Breast epithelium (tissue), 4 donors: ENCODE data around the gene ARG1. TPM values are rescaled to one million over a fixed set of nuclear protein-coding genes. Genes with fewer than 3 reads are reported as not detected.

ENCODE experiments used
- DNase-seq, 2 donors: peaks; one replicate each; pipeline ENCODE4 v3.0.0-alpha.2; 2019; ENCODE audit warnings: low spot score in 2 of 2
- H3K27ac ChIP-seq, 2 donors: fragments of 200-600 bp; sonication (generic) in 1 of 2; one replicate each; pipeline ENCODE4 v1.5.1; 2016 to 2019; ENCODE audit warnings: mild to moderate bottlenecking in 1 of 2
- H3K27me3 ChIP-seq, 2 donors: fragments of 200-600 bp; sonication (generic) in 1 of 2; one replicate each; pipeline versions ENCODE4 v1.5.1 to v1.6.0; 2017 to 2019; ENCODE audit warnings: control low read depth in 1 of 2, mild to moderate bottlenecking in 1 of 2
- H3K36me3 ChIP-seq: fragments of 200-600 bp; one replicate; pipeline ENCODE4 v1.5.1; 2019
- H3K4me1 ChIP-seq, 2 donors: fragments of 200-600 bp; sonication (generic); one replicate each; pipeline ENCODE4 v1.5.1; 2016 to 2019; ENCODE audit warnings: control low read depth in 1 of 2
- H3K4me3 ChIP-seq, 3 donors: fragments of 200-600 bp; sonication (generic); 1 replicate in 2 of 3; 2 replicates in 1 of 3; pipeline ENCODE4 v1.5.1; 2016 to 2019; ENCODE audit warnings: mild to moderate bottlenecking in 3 of 3, moderate library complexity in 2 of 3
- H3K9me3 ChIP-seq, 2 donors: fragments of 200-600 bp; sonication (generic) in 1 of 2; one replicate each; pipeline ENCODE4 v1.5.1; 2016 to 2019; ENCODE audit warnings: control low read depth in 1 of 2
- POLR2A ChIP-seq: fragments of 450-650 bp; IDR thresholded peaks from one replicate; pipeline ENCODE4 v1.6.1; 2016; ENCODE audit warnings: antibody characterized with exemption, mild to moderate bottlenecking, moderate library complexity
- POLR2AphosphoS5 ChIP-seq, 3 donors: sonication (generic); formaldehyde crosslinking; IDR thresholded peaks; one replicate each; pipeline ENCODE4 v1.6.1; 2017; ENCODE audit warnings: antibody characterized with exemption in 3 of 3
- intact Hi-C: fragments of 100-400 bp; cut with DNase I; formaldehyde crosslinking; loops from one replicate; pipeline ENCODE4 v1.15.1; 2023; ENCODE audit warnings: low total_unique reads
- total RNA-seq, 3 donors: library from RNA; depleted of rRNA; stranded (reverse); fragments of >200 nt; gene quantifications; one replicate each; pipeline ENCODE4 v1.1.0, GENCODE V29; 2016
- TF ChIP-seq, protein P1 (sequence below), 3 donors: fragments of 450-650 bp; IDR thresholded peaks; one replicate each; pipeline ENCODE4 v1.5.1; 2016 to 2017; ENCODE audit warnings: antibody characterized with exemption in 3 of 3, mild to moderate bottlenecking in 3 of 3, moderate library complexity in 3 of 3

ARG1 gene
- total RNA-seq, 3 donors from 2014 or later: 0.29 TPM; not detected in 2

DNA sequence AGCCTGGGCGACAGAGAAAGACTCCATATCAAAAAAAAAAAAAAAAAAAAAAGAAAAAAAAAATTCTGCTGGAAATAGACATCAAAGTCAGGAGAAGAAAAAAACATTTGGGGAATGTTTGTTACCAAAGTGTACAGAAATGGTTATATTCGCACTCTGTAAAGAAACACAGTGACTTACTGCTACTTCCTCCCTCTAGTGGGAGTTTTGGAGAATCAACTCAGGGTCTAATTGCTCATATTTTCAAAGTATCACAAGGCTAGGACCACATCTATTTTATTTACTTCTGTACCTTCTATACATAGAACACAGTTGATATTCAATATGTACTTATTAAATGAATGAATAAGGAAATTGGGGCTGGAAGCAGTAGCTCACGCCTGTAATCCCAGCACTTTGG lies 24.4 kb downstream of the ARG1 start:
- TF ChIP-seq POLR2A: no peak
- TF ChIP-seq, protein P1, sequence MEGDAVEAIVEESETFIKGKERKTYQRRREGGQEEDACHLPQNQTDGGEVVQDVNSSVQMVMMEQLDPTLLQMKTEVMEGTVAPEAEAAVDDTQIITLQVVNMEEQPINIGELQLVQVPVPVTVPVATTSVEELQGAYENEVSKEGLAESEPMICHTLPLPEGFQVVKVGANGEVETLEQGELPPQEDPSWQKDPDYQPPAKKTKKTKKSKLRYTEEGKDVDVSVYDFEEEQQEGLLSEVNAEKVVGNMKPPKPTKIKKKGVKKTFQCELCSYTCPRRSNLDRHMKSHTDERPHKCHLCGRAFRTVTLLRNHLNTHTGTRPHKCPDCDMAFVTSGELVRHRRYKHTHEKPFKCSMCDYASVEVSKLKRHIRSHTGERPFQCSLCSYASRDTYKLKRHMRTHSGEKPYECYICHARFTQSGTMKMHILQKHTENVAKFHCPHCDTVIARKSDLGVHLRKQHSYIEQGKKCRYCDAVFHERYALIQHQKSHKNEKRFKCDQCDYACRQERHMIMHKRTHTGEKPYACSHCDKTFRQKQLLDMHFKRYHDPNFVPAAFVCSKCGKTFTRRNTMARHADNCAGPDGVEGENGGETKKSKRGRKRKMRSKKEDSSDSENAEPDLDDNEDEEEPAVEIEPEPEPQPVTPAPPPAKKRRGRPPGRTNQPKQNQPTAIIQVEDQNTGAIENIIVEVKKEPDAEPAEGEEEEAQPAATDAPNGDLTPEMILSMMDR (IDR thresholded peaks at IDR 0.05): no peak
- no peak for TF ChIP-seq POLR2AphosphoS5 (IDR thresholded peaks at IDR 0.05)
- Histone ChIP-seq H3K9me3 (no peaks in the 10 kb centered on the region), H3K27me3 (no peaks in the 10 kb centered on the region), H3K4me3 (no peak overlapping the region), H3K4me1 (no peaks in the 10 kb centered on the region), H3K36me3 (peaks cover 11% of the 10 kb centered on the region), H3K27ac (no peak overlapping the region)
- DNase-seq: no peak
- intact Hi-C loops: no loop called here

DNA sequence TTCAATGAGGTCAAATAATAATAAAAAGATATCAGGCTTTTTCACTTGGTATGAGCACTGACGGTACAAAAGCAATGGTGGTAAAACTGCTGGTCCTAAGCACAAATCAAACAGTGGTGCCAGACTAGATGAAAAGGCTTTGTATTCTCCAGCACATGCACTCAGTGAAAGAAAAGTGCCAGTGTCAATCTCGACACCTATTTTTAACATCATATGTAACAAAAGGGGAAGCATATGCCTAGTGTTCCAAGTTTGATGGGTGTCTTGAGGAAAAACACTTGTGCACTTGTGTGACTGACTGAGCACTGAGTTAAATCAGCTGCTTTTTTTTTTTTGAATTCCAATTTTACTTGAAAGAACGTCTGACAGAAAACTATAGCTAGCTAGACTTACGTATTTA lies 27.7 kb downstream of the ARG1 start:
- Histone ChIP-seq H3K4me1 (no peaks in the 10 kb centered on the region), H3K4me3 (no peak overlapping the region), H3K9me3 (no peaks in the 10 kb centered on the region), H3K36me3 (peaks cover 11% of the 10 kb centered on the region), H3K27me3 (no peaks in the 10 kb centered on the region), H3K27ac (no peak overlapping the region)
- TF ChIP-seq POLR2A (no peak), POLR2AphosphoS5 (IDR thresholded peaks at IDR 0.05) (no peak)
- TF ChIP-seq, protein P1 (IDR thresholded peaks at IDR 0.05): no peak
- DNase-seq: no peak
- intact Hi-C loops: no loop called here

DNA sequence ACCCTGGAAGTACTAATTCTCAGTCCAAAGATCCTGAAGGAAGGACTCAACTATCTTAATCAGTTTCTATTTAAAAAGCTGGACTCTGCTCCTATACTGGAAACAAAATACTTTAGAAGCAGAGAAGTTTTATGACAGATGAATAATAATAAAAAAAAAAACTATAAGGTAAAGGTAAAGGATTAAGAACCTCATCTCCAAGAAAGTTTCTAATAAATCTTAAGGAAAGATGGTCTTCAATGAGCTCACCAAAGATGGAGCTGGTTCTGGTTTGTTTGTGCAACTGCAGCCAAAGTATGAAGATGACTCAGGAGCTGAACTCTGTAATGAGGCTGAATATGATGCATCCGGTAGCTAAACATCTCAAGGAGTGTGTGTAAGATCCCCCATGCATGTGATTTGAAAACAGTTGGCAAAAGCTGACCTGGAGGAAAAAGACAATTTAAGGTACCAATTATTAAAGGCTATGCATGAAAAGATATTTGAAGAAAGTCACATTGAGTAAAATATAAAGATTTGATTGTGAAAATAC lies 29.8 kb downstream of the ARG1 start:
- Histone ChIP-seq H3K4me3 (no peak overlapping the region), H3K27ac (no peak overlapping the region), H3K36me3 (peaks cover 16% of the 10 kb centered on the region), H3K27me3 (no peaks in the 10 kb centered on the region), H3K4me1 (no peaks in the 10 kb centered on the region), H3K9me3 (no peaks in the 10 kb centered on the region)
- TF ChIP-seq, protein P1 (IDR thresholded peaks at IDR 0.05): no peak
- no peak for DNase-seq
- intact Hi-C loops: no loop called here

DNA sequence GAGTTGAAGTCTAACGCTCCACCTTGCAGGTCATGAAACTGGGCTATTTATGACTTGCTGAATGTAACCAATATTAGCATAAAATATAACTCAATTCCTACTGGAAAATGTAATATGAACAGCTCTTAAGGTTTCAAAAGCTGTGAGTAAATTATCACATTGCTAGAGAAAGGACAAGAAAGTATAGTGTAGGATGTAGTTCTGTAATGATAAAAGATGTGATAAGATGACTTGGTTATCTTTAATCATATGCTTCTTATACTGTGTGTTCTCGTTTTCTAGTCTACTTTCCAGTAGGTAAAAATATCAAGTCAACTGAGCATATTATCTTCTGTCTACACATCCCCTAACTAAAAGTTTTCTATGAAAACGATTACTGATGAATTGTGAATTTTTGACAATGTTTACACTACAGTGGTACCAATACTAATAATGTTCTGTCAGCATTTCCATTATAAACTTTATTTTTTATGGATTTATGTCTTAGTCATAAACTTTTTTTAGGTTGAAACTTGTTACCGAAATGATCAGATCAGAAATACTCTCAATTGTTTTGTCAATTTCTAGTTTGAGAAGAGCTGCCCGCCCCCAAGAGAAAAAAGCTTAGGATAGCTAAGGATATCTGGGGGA lies 40.4 kb downstream of the ARG1 start:
- H3K27ac ChIP-seq: no peak overlapping the region
- intact Hi-C loops: no loop called here
- H3K9me3 ChIP-seq: no peaks in the 10 kb centered on the region
- no peak for TF ChIP-seq POLR2AphosphoS5 (IDR thresholded peaks at IDR 0.05)
- no peaks in the 10 kb centered on the region for H3K27me3 ChIP-seq
- peaks cover 17% of the 10 kb centered on the region for H3K36me3 ChIP-seq
- no peak overlapping the region for H3K4me3 ChIP-seq
- no peaks in the 10 kb centered on the region for H3K4me1 ChIP-seq
- DNase-seq: no peak

DNA sequence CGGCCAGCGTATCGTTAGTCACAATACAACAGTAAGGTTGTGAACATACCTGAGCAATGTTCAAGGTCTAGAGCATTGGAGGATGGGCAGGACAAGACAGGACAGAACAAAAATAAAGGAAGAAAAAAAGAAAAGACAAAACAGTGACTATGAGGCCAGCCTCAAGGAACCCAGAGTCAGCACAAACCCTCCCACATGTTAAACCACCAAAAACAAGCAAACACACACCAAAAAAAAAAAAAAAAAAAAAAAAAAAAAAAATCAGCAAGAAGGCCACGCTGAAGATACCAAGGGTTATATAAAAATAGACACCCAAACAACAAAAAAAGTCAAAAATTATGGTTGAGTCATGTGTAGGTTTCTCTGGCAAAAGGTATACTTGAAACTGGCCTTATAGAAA lies 42.2 kb downstream of the ARG1 start:
- intact Hi-C loops: no loop called here
- peaks cover 22% of the 10 kb centered on the region for H3K36me3 ChIP-seq
- H3K27ac ChIP-seq: no peak overlapping the region

More for the DNA sequence above, 42.2 kb downstream of the ARG1 start:
- no peak for TF ChIP-seq POLR2AphosphoS5 (IDR thresholded peaks at IDR 0.05)
- TF ChIP-seq, protein P1 (IDR thresholded peaks at IDR 0.05): no peak
- TF ChIP-seq POLR2A: no peak
- DNase-seq: no peak
- no peaks in the 10 kb centered on the region for H3K9me3 ChIP-seq
- no peak overlapping the region for H3K4me3 ChIP-seq
- no peaks in the 10 kb centered on the region for H3K27me3 ChIP-seq
- no peaks in the 10 kb centered on the region for H3K4me1 ChIP-seq
